GM19193 (cell line): Measurements from ENCODE around the gene MEF2D.

ENCODE experiments used
- POLR2A ChIP-seq: IDR thresholded peaks from 4 replicates; pipeline ENCODE4 v1.6.1; 2011; ENCODE audit not compliant: insufficient read depth, insufficient read length; ENCODE audit errors: extremely low read depth

The MEF2D gene

GRCh38 chr1:156497743-156498431 is 2.7 kb downstream of the MEF2D start:
- TF ChIP-seq POLR2A: no peak

DNA sequence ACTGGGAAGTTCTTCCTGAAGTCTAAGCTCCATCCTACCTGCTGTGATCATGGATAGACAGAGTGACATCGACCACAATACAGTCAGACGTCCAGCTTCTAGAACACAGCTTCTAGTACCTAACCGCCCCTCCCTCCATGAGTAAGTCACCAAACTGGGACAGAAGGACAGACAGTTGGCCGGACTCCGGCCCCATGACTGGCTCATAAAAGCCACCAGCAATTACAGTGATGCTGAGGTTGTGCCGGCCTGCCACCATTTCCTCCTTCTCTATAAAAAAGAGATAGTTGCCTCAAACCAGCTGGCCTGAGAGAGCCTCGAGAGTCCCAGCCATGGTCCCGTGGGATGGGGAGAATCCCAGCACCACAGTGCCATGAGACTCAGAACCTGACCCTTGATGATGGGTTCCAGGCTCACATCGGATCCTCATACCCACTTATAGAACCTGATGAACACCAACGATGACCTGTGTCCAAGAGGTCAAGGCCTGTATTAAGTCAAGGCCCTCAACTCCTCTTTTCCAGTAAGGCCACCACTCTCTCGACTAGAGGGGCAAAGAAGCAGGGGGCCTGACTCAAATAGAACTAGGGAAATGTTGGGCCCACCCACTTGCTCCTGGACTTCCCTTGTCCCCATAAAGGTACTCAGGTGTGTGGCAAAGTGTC is 3.4 kb downstream of the MEF2D start:
- TF ChIP-seq POLR2A: peak; percentile 15

DNA sequence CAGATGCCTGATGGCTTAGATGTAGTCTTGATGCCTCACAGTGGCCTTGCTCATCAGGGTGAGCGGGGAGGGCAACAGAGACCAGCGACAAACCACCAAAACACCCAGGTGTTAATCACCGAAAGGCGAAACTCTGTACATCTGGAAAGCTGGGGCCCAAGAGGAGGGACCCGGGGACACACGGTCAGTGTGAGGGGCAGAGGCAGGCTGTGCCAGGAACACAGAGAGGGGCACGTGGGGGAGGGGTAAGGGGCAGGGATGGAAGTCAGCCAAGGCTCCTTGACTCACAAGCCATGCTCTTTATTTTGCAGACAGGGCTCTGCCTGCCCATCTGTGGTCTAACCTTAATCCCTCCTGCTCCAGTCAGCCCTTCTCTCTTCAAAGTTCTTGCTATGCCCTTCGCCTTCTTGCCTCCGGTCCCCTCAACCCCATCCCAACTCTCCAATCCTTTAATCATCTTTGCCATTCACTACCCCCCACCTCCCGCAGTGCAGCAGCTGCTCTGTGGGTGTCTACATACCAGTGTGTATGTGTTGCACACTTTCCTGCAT is 4.3 kb downstream of the MEF2D start:
- TF ChIP-seq POLR2A: peak; percentile 4

DNA sequence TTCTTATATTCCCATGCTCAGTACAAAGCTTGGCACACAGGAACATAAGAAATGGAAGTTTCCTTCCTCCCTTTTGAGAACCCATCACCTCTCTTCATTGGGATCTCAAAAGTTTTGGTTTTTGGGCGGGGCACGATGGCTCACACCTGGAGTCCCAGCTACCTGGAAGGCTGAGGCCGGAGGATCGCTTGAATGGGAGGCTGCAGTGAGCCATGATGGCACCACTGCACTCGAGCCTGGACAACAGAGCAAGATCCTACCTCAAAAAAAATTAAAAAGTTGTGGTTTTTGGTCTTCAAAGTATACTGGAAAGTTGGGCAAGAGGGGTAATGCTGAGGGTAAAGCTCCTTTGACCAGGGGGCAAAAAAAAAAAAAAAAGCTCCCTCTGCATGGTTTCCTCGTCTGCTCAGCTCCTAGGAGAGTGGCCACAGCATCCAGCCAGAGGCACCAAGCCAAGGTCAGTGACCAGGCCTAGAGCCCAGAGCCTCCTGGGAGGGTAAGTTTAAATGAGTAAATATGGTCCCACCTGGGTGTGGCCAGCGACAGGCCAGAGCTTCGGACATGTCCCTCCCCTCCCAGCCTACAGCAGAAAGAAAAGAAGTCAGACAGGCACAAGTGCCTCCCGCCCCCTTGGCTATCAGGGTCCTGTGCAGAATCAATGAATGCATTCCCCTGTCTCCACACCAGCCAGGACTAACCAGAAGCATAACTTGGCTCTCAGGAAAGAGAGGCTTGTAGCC is 5.0 kb downstream of the MEF2D start:
- TF ChIP-seq POLR2A: no peak

DNA sequence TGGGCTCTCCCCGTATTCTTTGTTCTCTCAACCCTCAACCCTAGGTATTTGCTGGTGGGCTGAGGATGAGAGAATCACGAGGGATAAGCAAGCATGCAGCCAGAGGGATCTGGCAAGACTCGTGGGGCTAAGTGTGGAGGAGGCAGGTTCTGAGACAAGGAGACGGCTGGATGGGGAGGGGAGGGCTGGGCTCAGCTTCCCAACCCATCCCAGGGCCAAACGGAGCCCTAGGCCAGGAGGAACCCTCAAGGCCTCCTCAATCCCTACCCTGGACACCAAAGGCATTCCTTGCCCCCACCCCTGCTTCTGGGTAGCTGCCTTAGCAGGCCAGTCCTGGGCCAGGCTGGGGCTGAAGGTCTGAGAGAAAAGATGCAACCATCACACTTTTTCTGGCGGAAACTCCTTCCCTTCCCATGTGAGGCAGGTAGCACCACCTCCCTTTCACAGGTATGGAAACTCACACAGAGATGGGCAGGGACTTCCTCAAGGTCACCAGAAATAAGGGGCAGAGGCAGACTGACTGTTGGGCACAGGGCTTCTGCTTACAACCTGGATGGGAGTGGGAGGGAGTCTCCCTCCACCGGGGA is 6.2 kb downstream of the MEF2D start:
- no peak for TF ChIP-seq POLR2A

GRCh38 chr1:156493742-156494141 is 6.8 kb downstream of the MEF2D start:
- TF ChIP-seq POLR2A: no peak

DNA sequence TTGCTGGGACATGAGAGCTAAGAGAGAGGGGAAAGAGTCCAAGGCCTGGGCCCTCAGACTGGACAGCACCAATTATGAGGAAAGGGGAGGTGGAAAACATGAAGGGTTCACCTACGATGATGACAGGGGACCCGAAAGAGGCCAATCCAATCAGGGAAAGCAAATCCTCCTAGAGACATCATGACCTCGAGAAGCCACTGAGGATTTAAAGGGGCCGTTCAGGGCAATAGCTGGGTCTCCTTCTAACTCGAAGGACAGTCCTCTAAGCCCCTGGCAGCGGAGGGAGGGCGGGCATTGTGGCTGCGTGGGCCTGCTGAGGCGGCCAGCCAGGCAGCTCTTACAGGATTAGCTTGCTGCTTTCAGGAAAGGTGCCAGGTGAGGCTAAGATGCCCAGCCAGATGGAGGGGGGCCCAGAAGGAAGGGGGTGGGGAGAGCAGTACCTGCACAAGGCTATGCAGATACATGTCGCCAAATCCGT is 7.4 kb downstream of the MEF2D start:
- TF ChIP-seq POLR2A: no peak

DNA sequence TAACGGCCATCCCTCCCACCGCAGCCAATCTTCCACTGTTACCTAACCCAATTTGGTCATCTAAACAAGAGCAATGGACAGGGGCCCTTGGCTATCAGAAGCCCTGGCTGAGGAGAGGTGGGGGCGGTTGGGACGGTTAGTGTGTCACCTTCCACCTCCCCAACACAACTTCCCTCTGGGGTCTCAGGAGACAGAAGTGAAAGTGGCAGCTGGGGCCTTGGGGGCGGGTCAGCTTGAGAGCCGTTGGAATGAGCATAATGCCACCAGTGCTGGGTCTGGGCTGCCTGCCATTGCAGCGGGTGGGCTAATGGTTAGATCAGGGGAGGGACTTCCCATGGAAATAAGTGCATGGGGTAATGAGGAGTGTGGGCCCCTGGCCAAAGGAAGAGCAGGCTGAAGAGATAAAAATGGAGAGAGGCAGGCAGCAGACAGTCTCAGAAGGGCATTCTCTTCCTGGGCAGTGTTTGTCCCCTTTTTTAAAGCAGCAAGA is 7.9 kb downstream of the MEF2D start:
- peak; percentile 28 for TF ChIP-seq POLR2A

- TF ChIP-seq POLR2A: no peak
These were observed 8.5 kb downstream of the MEF2D start for GRCh38 chr1:156492013-156492590.

DNA sequence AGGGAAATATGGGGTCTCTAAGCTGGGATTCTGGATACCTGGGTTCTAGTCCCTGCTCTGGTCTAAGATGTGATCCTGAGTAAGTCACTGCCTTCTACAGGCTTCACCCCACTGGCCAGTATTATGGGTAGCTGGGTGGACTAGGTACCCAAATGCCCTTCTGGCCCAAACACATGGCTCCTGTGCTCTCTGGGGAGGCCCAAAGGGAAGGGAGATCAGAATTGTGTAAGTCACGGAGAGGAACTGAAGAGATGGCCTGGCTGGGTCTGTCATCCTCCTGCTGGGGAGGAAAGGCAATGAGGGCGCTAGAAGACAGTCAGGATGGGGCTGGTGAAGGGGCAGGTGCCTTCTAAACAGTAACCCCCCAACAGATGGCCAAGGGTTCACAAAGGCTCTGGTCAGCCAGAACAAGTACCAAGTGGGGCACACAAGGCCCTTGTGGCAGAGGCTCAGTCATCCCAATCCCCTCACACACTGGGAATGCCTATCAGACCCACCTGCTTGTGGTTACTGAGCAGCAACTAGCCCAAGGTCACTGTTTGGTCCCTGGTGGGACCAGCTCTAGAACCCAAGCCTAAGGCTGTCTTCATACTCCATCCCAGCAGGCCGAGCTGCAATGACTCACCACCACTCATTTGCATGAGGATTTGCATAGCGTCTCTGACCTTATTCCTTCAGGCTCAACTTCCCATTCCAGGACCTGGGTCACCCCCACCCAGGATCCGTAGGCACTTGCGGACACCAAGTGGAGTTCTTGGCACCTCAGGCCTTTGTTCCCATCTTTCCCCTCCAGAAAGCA is 9.2 kb downstream of the MEF2D start:
- peak; percentile 62 for TF ChIP-seq POLR2A

- peak; percentile 40 for TF ChIP-seq POLR2A
These were observed 10.1 kb downstream of the MEF2D start for GRCh38 chr1:156490401-156491032.

GRCh38 chr1:156489935-156490293 is 10.7 kb downstream of the MEF2D start:
- peak; percentile 41 for TF ChIP-seq POLR2A

GRCh38 chr1:156489166-156489934 is 11.2 kb downstream of the MEF2D start:
- TF ChIP-seq POLR2A: peak; percentile 54

DNA sequence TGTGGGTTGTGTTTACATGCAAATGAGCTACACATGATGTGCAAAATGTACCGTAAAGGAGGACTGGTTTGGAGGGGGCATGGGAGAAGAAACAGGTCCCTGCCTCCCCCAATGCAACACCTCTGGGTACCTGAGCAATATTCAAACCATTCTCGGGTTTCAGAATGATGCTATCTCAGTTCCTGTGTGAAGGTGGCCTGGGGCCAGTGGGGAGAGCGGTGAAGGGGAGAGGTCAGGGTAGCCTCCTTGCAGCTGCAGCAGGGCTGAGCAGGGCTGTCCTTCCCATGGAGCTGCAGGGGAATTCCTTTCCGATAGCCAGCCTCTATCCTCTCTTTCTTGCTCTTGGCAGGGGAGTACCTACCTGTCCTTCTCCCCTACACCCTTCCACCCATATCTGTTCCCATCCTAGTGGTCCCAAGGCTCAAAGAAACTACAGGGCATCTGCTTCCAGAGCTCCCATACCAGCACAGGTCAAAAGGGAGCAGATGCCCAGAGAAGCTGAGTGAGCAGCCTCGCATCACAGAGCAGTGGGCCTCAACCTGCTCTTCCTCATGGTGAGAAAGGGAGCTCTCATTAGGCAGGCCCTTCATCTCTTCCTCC is 11.9 kb downstream of the MEF2D start:
- no peak for TF ChIP-seq POLR2A
